Loucy (cell line): ENCODE measurements around the gene MYADML2.
A peak's percentile ranks its signal among the peaks of the same experiment; 100 is the strongest.

Source experiments
- H2AFZ ChIP-seq: fragments of 200-600 bp; sonication (generic); 2 replicates; pipeline ENCODE4 v1.6.0; 2016; ENCODE audit warnings: antibody characterized with exemption, mild to moderate bottlenecking, low read length, moderate library complexity
- H3F3A ChIP-seq: fragments of 200-600 bp; 2 replicates; pipeline ENCODE4 v1.6.0; 2016; ENCODE audit warnings: antibody characterized with exemption, low read depth, mild to moderate bottlenecking
- H3K27me3 ChIP-seq: fragments of 200-600 bp; sonication (generic); 2 replicates; pipeline ENCODE4 v1.6.1; 2014; ENCODE audit warnings: low read length, mild to moderate bottlenecking; ENCODE audit not compliant: insufficient read depth, poor library complexity, severe bottlenecking
- H3K36me3 ChIP-seq: fragments of 200-600 bp; sonication (generic); 2 replicates; pipeline ENCODE4 v1.6.1; 2016; ENCODE audit warnings: low read length; ENCODE audit not compliant: insufficient read depth
- H3K4me1 ChIP-seq: fragments of 200-600 bp; sonication (generic); 2 replicates; pipeline ENCODE4 v1.5.1; 2014; ENCODE audit warnings: low read length, mild to moderate bottlenecking; ENCODE audit not compliant: insufficient read depth, poor library complexity, severe bottlenecking
- H3K4me2 ChIP-seq: fragments of 200-600 bp; sonication (generic); 2 replicates; pipeline ENCODE4 v1.6.0; 2014; ENCODE audit warnings: antibody characterized with exemption, low read length, low read depth, mild to moderate bottlenecking; ENCODE audit not compliant: poor library complexity, severe bottlenecking
- H3K4me3 ChIP-seq: fragments of 200-600 bp; sonication (generic); 2 replicates; pipeline ENCODE4 v1.5.1; 2014; ENCODE audit warnings: low read length, mild to moderate bottlenecking, mixed read lengths; ENCODE audit not compliant: poor library complexity, severe bottlenecking
- H3K79me2 ChIP-seq: fragments of 200-600 bp; sonication (generic); 2 replicates; pipeline ENCODE4 v1.6.1; 2014; ENCODE audit warnings: low read length; ENCODE audit not compliant: insufficient read depth
- H3K9ac ChIP-seq: fragments of 200-600 bp; sonication (generic); 2 replicates; pipeline ENCODE4 v1.6.0; 2014; ENCODE audit warnings: mild to moderate bottlenecking, low read depth, low read length, moderate library complexity; ENCODE audit not compliant: poor library complexity, severe bottlenecking
- H3K9me2 ChIP-seq: fragments of 200-600 bp; sonication (generic); replicated peaks from 2 replicates; pipeline ENCODE4 v1.6.1; 2016; ENCODE audit warnings: low read depth, low read length, mixed read lengths
- H3K9me3 ChIP-seq: fragments of 200-600 bp; sonication (generic); 2 replicates; pipeline ENCODE4 v1.6.1; 2014; ENCODE audit warnings: mild to moderate bottlenecking, antibody characterized with exemption, low read length, low read depth; ENCODE audit not compliant: insufficient read depth
- H4K20me1 ChIP-seq: fragments of 200-600 bp; sonication (generic); 2 replicates; pipeline ENCODE4 v1.6.0; 2014; ENCODE audit warnings: antibody characterized with exemption, low read length, mild to moderate bottlenecking; ENCODE audit not compliant: insufficient read depth, poor library complexity, severe bottlenecking
- EZH2phosphoT487 ChIP-seq: fragments of 200-600 bp; IDR thresholded peaks from 2 replicates; pipeline ENCODE4 v1.6.1; 2018; ENCODE audit warnings: antibody characterized with exemption, mild to moderate bottlenecking, moderate library complexity, borderline replicate concordance
- TF ChIP-seq, protein P1 (sequence below): fragments of 200-600 bp; sonication (generic); conservative IDR thresholded peaks from 2 replicates; pipeline ENCODE4 v1.5.1; 2014; ENCODE audit warnings: mild to moderate bottlenecking, antibody characterized with exemption, low read length

MYADML2 gene

DNA sequence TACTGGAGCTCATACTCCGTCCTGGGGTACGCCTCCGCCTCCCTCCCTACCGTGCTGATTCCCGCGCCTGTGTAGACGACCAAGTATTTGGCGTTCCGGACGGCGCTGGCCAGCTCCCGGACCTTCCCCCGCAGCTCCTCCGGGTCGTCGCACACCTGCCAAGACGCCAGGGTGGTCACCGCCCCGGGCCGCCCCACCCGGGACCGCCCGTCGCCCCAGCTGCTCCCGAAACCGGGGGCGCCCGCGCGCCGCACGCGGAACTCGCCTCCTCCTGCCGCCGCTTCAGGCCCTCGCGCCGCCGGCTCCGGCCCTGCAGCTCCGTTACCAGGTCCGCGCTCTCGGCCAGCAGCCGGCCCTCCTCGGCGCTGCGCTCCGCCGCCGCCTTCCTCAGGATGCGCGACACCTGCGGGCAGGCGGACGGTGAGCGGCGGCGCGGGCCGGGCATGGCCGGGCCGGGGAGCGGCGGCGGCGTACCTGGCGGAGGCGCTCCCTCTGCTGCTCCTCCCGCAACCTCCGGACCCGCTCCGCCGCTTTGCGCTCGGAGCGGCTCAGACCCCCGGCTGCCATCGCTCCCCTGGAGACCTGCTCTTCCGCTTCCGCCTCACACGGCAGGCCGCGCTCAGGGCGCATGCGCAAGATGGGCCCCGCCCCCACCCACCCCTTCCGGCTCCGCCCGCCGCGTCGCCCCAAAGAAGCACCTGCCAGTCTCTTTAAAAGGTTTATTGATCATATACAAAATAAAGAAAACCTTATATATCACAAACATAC, 29.3 kb downstream of the MYADML2 start, which contains the start of gene SIRT7:
Gene SIRT7 (minus strand): TSS at position 612 of the 768 bp plus-strand sequence. CDS start 45 bp downstream, at position 567.
- Histone ChIP-seq H3K4me1 (peaks cover 9% of the 10 kb centered on the region), H3K36me3 (peaks cover 27% of the 10 kb centered on the region; the same call in 1 of the 2 replicates), H3K27me3 (no peaks in the 10 kb centered on the region), H4K20me1 (peaks cover 20% of the 10 kb centered on the region), H3F3A (no peaks in the 10 kb centered on the region), H2AFZ (no peak within 1 kb of the TSS), H3K4me2 (peak within 1 kb of the TSS; percentile 87), H3K9me2 (no peaks in the 10 kb centered on the region), H3K79me2 (peaks cover 38% of the 10 kb centered on the region), H3K9me3 (no peaks in the 10 kb centered on the region), H3K9ac (peak within 1 kb of the TSS; percentile 73), H3K4me3 (peak within 1 kb of the TSS; percentile 79)
- no peak for TF ChIP-seq EZH2phosphoT487
- TF ChIP-seq, protein P1, sequence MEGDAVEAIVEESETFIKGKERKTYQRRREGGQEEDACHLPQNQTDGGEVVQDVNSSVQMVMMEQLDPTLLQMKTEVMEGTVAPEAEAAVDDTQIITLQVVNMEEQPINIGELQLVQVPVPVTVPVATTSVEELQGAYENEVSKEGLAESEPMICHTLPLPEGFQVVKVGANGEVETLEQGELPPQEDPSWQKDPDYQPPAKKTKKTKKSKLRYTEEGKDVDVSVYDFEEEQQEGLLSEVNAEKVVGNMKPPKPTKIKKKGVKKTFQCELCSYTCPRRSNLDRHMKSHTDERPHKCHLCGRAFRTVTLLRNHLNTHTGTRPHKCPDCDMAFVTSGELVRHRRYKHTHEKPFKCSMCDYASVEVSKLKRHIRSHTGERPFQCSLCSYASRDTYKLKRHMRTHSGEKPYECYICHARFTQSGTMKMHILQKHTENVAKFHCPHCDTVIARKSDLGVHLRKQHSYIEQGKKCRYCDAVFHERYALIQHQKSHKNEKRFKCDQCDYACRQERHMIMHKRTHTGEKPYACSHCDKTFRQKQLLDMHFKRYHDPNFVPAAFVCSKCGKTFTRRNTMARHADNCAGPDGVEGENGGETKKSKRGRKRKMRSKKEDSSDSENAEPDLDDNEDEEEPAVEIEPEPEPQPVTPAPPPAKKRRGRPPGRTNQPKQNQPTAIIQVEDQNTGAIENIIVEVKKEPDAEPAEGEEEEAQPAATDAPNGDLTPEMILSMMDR, result no peak

DNA sequence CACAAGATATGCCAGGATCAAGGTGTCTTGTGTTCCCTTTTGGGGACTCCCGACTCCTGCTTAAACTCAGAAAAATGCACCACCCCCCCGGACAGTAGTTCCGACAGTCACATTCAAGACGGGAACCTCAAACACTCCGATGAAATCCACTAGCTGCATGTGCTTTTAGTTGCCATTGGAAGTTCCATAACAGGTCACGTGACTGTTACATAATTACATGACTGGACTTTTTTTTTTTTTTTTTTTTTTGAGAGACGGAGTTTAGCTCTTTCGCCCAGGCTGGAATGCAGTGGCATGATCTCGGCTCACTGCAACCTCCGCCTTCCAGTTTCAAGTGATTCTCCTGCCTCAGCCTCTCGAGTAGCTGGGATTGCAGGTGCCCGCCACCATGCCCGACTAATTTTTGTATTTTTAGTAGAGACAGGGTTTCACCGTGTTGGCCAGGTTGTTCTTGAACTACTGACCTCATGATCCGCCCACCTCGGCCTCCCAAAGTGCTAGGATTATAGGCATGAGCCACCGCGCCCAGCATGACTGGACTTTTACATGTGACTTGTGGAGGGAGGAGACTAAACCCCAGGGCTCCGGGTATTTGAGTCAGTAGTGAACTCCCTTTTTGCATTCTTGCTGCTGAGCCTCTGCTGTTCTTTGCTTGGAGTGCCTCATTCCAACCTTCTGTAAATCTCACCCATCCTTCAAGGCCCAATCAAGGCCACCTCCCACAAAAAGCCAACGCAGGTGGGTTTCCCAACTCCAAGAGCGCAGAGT, 30.6 kb downstream of the MYADML2 start:
- Histone ChIP-seq H3K4me2 (peak overlapping the region; percentile 87), H3K36me3 (peaks cover 27% of the 10 kb centered on the region; the same call in 1 of the 2 replicates), H2AFZ (no peak overlapping the region), H4K20me1 (peaks cover 25% of the 10 kb centered on the region), H3K79me2 (peaks cover 37% of the 10 kb centered on the region), H3F3A (no peaks in the 10 kb centered on the region), H3K9me3 (no peaks in the 10 kb centered on the region), H3K27me3 (no peaks in the 10 kb centered on the region), H3K9me2 (no peaks in the 10 kb centered on the region), H3K4me1 (peaks cover 9% of the 10 kb centered on the region), H3K4me3 (peak overlapping the region; percentile 79), H3K9ac (peak overlapping the region; percentile 73)
- TF ChIP-seq, protein P1, result no peak
- TF ChIP-seq EZH2phosphoT487, result no peak

DNA sequence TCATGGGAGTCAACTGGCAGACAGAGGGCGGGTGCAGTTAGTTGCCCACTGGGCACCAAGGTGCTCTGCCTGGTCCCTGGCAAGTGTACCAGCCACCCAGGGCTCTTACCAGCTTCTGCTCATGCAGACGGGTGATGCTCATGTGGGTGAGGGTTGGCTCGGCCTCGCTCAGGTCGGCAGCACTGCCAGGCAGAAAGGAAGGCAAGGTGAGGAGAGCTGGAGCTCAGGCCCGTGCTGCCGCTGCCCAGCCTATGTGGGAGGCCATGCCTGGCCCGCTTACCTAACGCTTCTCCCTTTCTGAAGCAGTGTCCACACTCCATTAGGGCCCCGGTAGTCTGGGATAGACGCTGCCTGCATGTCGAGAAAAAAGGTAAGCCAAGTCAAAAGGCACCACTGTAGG, 31.7 kb downstream of the MYADML2 start:
- no peak overlapping the region for H2AFZ ChIP-seq
- H3K9ac ChIP-seq, result no peak overlapping the region
- H3F3A ChIP-seq, result no peaks in the 10 kb centered on the region
- no peaks in the 10 kb centered on the region for H3K9me3 ChIP-seq
- no peak overlapping the region for H3K4me2 ChIP-seq
- no peak for TF ChIP-seq EZH2phosphoT487
- TF ChIP-seq, protein P1, result no peak
- peaks cover 31% of the 10 kb centered on the region for H4K20me1 ChIP-seq
- no peaks in the 10 kb centered on the region for H3K9me2 ChIP-seq
- H3K79me2 ChIP-seq, result peaks cover 38% of the 10 kb centered on the region
- H3K4me1 ChIP-seq, result peaks cover 10% of the 10 kb centered on the region
- no peak overlapping the region for H3K4me3 ChIP-seq
- H3K27me3 ChIP-seq, result no peaks in the 10 kb centered on the region
- H3K36me3 ChIP-seq, result peaks cover 27% of the 10 kb centered on the region; the same call in 1 of the 2 replicates
